Liver (tissue), 3 donors: Measurements from ENCODE around the gene UNC93A.
A peak's percentile ranks its signal among the peaks of the same experiment; 100 is the strongest.
"Not testable (repeated sequence)": the region's sequence is repeated elsewhere in the genome, so short reads cannot be mapped to it uniquely, and the experiment has no call there.

ENCODE experiments used
- CTCF ChIP-seq: fragments of 150-350 bp; IDR thresholded peaks from 2 replicates; pipeline ENCODE4 v1.5.1; 2017; ENCODE audit warnings: improper control_type of control experiment, low read depth, low read length; ENCODE audit not compliant: missing input control
- EGR1 ChIP-seq, 2 donors: IDR thresholded peaks; 2 replicates each; pipeline ENCODE4 v1.6.1; 2016 to 2018; ENCODE audit warnings: antibody characterized with exemption in 2 of 2, low read depth in 2 of 2
- GABPA ChIP-seq, 2 donors: IDR thresholded peaks in 1 of 2; conservative IDR thresholded peaks in 1 of 2; 2 replicates each; pipeline ENCODE4 v1.6.1; 2016; ENCODE audit warnings: antibody characterized with exemption in 2 of 2, mild to moderate bottlenecking in 1 of 2, moderate library complexity in 1 of 2
- HNF4G ChIP-seq: IDR thresholded peaks from 2 replicates; pipeline ENCODE4 v1.6.1; 2016; ENCODE audit warnings: antibody characterized with exemption
- JUND ChIP-seq, 2 donors: IDR thresholded peaks; 2 replicates each; pipeline ENCODE4 v1.6.1; 2016; ENCODE audit warnings: antibody characterized with exemption in 2 of 2
- RAD21 ChIP-seq, 2 donors: IDR thresholded peaks; 2 replicates each; pipeline ENCODE4 v1.6.1; 2016; ENCODE audit warnings: antibody characterized with exemption in 2 of 2, mild to moderate bottlenecking in 2 of 2
- SP1 ChIP-seq: IDR thresholded peaks from 2 replicates; pipeline ENCODE4 v1.6.1; 2018; ENCODE audit warnings: antibody characterized with exemption, mild to moderate bottlenecking
- TAF1 ChIP-seq: conservative IDR thresholded peaks from 2 replicates; pipeline ENCODE4 v1.6.1; 2016; ENCODE audit warnings: antibody characterized with exemption, mild to moderate bottlenecking
- YY1 ChIP-seq: IDR thresholded peaks from 2 replicates; pipeline ENCODE4 v1.6.1; 2016; ENCODE audit warnings: antibody characterized with exemption, mild to moderate bottlenecking
- TF ChIP-seq, protein P1 (sequence below): IDR thresholded peaks from 2 replicates; pipeline ENCODE4 v1.6.1; 2016; ENCODE audit warnings: antibody characterized with exemption, mild to moderate bottlenecking
- TF ChIP-seq, protein P2 (sequence below): IDR thresholded peaks from 2 replicates; pipeline ENCODE4 v1.6.1; 2016; ENCODE audit warnings: antibody characterized with exemption
- TF ChIP-seq, protein P3 (sequence below): IDR thresholded peaks from 2 replicates; pipeline ENCODE4 v1.6.1; 2016; ENCODE audit warnings: antibody characterized with exemption
- donor health status: healthy.
- donor health status: healthy.

DNA sequence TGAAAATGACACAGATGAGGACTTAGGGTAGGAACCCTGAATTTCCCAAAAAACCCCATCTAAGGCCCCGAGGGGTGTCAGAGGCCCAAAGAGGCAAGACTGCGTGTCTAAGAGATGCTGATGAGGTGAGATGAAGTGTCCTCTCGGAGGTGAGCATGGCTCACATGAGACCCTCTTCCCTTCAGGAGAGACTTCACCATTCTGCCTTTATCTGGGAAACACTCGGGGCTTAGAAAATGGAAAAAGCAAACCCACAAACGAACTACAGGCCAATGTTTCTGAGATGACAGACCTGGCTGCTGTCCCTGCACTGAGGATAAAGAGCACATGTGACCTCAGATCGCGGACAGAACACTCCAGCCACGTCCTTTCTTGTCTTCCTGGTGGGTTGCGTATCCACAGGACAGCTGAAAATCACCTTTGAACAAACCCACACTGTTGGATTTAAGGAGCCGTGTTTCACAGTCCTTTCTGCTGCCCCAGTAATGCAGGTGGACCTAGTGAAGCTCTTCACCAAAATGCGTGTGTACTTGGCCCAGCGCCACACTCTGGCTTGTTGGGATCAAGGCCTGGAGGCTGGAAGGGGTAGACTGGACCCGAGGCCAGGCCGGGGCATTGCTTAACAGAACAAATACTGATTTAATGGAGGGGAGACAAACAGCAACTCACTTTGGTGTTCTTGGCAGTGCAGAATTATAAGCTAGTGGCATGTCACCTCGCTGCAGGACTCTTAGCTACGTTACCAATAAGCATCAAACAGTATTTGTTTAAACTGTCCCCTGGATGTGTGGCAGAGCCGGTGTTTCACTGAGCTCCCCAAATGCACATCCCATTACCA lies 18.5 kb downstream of the UNC93A start:
- TF ChIP-seq, protein P1, sequence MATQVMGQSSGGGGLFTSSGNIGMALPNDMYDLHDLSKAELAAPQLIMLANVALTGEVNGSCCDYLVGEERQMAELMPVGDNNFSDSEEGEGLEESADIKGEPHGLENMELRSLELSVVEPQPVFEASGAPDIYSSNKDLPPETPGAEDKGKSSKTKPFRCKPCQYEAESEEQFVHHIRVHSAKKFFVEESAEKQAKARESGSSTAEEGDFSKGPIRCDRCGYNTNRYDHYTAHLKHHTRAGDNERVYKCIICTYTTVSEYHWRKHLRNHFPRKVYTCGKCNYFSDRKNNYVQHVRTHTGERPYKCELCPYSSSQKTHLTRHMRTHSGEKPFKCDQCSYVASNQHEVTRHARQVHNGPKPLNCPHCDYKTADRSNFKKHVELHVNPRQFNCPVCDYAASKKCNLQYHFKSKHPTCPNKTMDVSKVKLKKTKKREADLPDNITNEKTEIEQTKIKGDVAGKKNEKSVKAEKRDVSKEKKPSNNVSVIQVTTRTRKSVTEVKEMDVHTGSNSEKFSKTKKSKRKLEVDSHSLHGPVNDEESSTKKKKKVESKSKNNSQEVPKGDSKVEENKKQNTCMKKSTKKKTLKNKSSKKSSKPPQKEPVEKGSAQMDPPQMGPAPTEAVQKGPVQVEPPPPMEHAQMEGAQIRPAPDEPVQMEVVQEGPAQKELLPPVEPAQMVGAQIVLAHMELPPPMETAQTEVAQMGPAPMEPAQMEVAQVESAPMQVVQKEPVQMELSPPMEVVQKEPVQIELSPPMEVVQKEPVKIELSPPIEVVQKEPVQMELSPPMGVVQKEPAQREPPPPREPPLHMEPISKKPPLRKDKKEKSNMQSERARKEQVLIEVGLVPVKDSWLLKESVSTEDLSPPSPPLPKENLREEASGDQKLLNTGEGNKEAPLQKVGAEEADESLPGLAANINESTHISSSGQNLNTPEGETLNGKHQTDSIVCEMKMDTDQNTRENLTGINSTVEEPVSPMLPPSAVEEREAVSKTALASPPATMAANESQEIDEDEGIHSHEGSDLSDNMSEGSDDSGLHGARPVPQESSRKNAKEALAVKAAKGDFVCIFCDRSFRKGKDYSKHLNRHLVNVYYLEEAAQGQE: not testable (repeated sequence)
- not testable (repeated sequence) for TF ChIP-seq CTCF; JUND (IDR thresholded peaks at IDR 0.05); TAF1; GABPA (IDR thresholded peaks at IDR 0.05 in 1 of 2, conservative IDR thresholded peaks at IDR 0.05 in 1 of 2); EGR1 (IDR thresholded peaks at IDR 0.05; ENCODE audit: low read depth in 2 of 2)
- peak in 1 of 2 donors; percentile 27 for TF ChIP-seq RAD21 (IDR thresholded peaks at IDR 0.05)
- peak; percentile 47 for TF ChIP-seq SP1
- TF ChIP-seq, protein P2, sequence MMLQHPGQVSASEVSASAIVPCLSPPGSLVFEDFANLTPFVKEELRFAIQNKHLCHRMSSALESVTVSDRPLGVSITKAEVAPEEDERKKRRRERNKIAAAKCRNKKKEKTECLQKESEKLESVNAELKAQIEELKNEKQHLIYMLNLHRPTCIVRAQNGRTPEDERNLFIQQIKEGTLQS: not testable (repeated sequence)
- peak; percentile 59 for TF ChIP-seq YY1
- TF ChIP-seq, protein P3, sequence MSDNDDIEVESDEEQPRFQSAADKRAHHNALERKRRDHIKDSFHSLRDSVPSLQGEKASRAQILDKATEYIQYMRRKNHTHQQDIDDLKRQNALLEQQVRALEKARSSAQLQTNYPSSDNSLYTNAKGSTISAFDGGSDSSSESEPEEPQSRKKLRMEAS: not testable (repeated sequence)
- TF ChIP-seq HNF4G: peak; percentile 8
